HCT116 (cell line): ENCODE results near the gene SPACA5. TPM values are rescaled to one million over a fixed set of nuclear protein-coding genes. Genes with fewer than 3 reads are reported as not detected.

Source experiments
- ATAC-seq: fragments of 200-7000 bp; cut with Tn5 transposase; 2 replicates; pipeline ENCODE4 v1.9.1; 2020; ENCODE audit warnings: mild to moderate bottlenecking, moderate library complexity
- BruUV-seq: library from RNA; stranded (reverse); fragments of 400-500 nt; replicated peaks from 2 replicates; lab custom pipeline; 2021; lab: Mats Ljungman, UMichigan
- CTCF ChIA-PET: fragments of 300-600 bp; sonication (Branson Sonifier 250); formaldehyde crosslinking; loops from one replicate; lab custom pipeline; 2021; ENCODE audit warnings: antibody characterized with exemption; lab: Charles Lee
- POLR2A ChIA-PET: fragments of 300-600, 350-600 bp; sonication (Branson Sonifier 250); formaldehyde crosslinking; loops from one replicate; lab custom pipeline; 2021; ENCODE audit warnings: antibody characterized with exemption; lab: Charles Lee
- RAD21 ChIA-PET, 2 experiments: fragments of 300-600 bp; sonication (Branson Sonifier 250); formaldehyde crosslinking; loops; one replicate each; lab custom pipeline; 2023; ENCODE audit warnings: low total read pairs in 2 of 2; ENCODE audit not compliant: uncharacterized antibody in 2 of 2, unreplicated experiment in 2 of 2, low non-redundant PET in 1 of 2; lab: Charles Lee
- DNase-seq: peaks from one replicate; pipeline ENCODE4 v3.0.0-alpha.2; 2010; ENCODE audit warnings: low read depth, low spot score
- H2AFZ ChIP-seq: fragments of 200-600 bp; shearing (Covaris generic), sonication (generic); 2 replicates; pipeline ENCODE4 v1.6.1; 2017; ENCODE audit warnings: low read depth, mixed run types, mixed read lengths, antibody characterized with exemption, low read length; ENCODE audit not compliant: poor library complexity, severe bottlenecking
- H3K27ac ChIP-seq: 2 replicates; pipeline ENCODE4 v1.5.1; 2012; ENCODE audit warnings: low read depth, low read length
- H3K27me3 ChIP-seq: fragments of 200-600 bp; sonication (generic); 2 replicates; pipeline ENCODE4 v1.6.1; 2016; ENCODE audit warnings: mixed run types, low read length, mixed read lengths; ENCODE audit not compliant: insufficient read depth
- H3K36me3 ChIP-seq, 2 experiments: fragments of 200-500 bp in 1 of 2; fragments of 200-600 bp in 1 of 2; sonication (Bioruptor generic) in 1 of 2; sonication (generic) in 1 of 2; 2 replicates each; pipeline versions ENCODE4 v1.5.1 to v1.6.1; 2014 to 2016; ENCODE audit warnings: low read length in 2 of 2, inconsistent platforms in 1 of 2, mixed read lengths in 1 of 2, mixed run types in 1 of 2; ENCODE audit not compliant: insufficient read depth in 2 of 2, control insufficient read depth in 1 of 2
- H3K4me1 ChIP-seq, 2 experiments: fragments of 200-600 bp in 1 of 2; sonication (generic) in 1 of 2; 2 replicates each; pipeline versions ENCODE4 v1.5.1 to v1.6.1; 2012 to 2017; ENCODE audit warnings: low read length in 2 of 2, inconsistent platforms in 1 of 2, mild to moderate bottlenecking in 1 of 2, mixed read lengths in 1 of 2, mixed run types in 1 of 2, moderate library complexity in 1 of 2; ENCODE audit not compliant: insufficient read depth in 2 of 2, control insufficient read depth in 1 of 2
- H3K4me2 ChIP-seq: fragments of 200-600 bp; sonication (generic); 2 replicates; pipeline ENCODE4 v1.6.1; 2017; ENCODE audit warnings: mixed run types, low read length, mixed read lengths
- H3K4me3 ChIP-seq, 2 experiments: fragments of 200-600 bp in 1 of 2; sonication (generic) in 1 of 2; replicated peaks in 1 of 2; 2 replicates each; pipeline ENCODE4 v1.5.1; 2011 to 2016; ENCODE audit warnings: low read length in 2 of 2, control low read depth in 1 of 2, low read depth in 1 of 2, mild to moderate bottlenecking in 1 of 2, mixed read lengths in 1 of 2, mixed run types in 1 of 2
- H3K79me2 ChIP-seq: fragments of 200-600 bp; sonication (generic); 2 replicates; pipeline ENCODE4 v1.6.1; 2017; ENCODE audit warnings: mild to moderate bottlenecking, mixed run types, low read length, moderate library complexity, mixed read lengths; ENCODE audit not compliant: insufficient read depth
- H3K9ac ChIP-seq: fragments of 200-600 bp; sonication (generic); 2 replicates; pipeline ENCODE4 v1.6.1; 2016; ENCODE audit warnings: low read length, mixed read lengths
- H3K9me2 ChIP-seq: fragments of 200-600 bp; sonication (generic), shearing (Covaris generic); 2 replicates; pipeline ENCODE4 v1.6.1; 2017; ENCODE audit warnings: mixed run types, mild to moderate bottlenecking, moderate library complexity; ENCODE audit not compliant: insufficient read depth
- H3K9me3 ChIP-seq, 2 experiments: fragments of 200-500 bp in 1 of 2; fragments of 200-600 bp in 1 of 2; sonication (Bioruptor generic) in 1 of 2; sonication (generic) in 1 of 2; 2 replicates each; pipeline ENCODE4 v1.6.1; 2014 to 2017; ENCODE audit warnings: low read length in 2 of 2, mixed read lengths in 2 of 2, inconsistent platforms in 1 of 2, low read depth in 1 of 2, mild to moderate bottlenecking in 1 of 2, mixed run types in 1 of 2, moderate library complexity in 1 of 2; ENCODE audit not compliant: control insufficient read depth in 1 of 2, insufficient read depth in 1 of 2
- H4K20me1 ChIP-seq: fragments of 200-600 bp; sonication (generic), shearing (Covaris generic); 2 replicates; pipeline ENCODE4 v1.6.1; 2017; ENCODE audit warnings: mixed run types, mild to moderate bottlenecking, moderate library complexity; ENCODE audit not compliant: insufficient read depth
- CBX3 ChIP-seq: IDR thresholded peaks from 2 replicates; pipeline ENCODE4 v1.6.1; 2012; ENCODE audit warnings: low read depth
- CEBPB ChIP-seq: IDR thresholded peaks from 2 replicates; pipeline ENCODE4 v1.6.1; 2012; ENCODE audit warnings: low read depth
- EGR1 ChIP-seq: IDR thresholded peaks from 2 replicates; pipeline ENCODE4 v1.6.1; 2012; ENCODE audit warnings: low read depth
- EZH2 ChIP-seq: fragments of 200-600 bp; sonication (generic); IDR thresholded peaks from 2 replicates; pipeline ENCODE4 v1.6.1; 2017; ENCODE audit warnings: antibody characterized with exemption, mixed run types
- EZH2phosphoT487 ChIP-seq: fragments of 200-600 bp; IDR thresholded peaks from 2 replicates; pipeline ENCODE4 v1.6.1; 2018; ENCODE audit warnings: antibody characterized with exemption, borderline replicate concordance
- MAX ChIP-seq: IDR thresholded peaks from 2 replicates; pipeline ENCODE4 v1.6.1; 2012
- POLR2AphosphoS5 ChIP-seq: IDR thresholded peaks from 2 replicates; pipeline ENCODE4 v1.6.1; 2011; ENCODE audit warnings: mild to moderate bottlenecking, low read depth, low read length, moderate library complexity
- REST ChIP-seq: IDR thresholded peaks from 2 replicates; pipeline ENCODE4 v1.6.1; 2012; ENCODE audit warnings: low read depth
- TCF7L2 ChIP-seq: IDR thresholded peaks from 2 replicates; pipeline ENCODE4 v1.7.0; 2011; ENCODE audit warnings: borderline replicate concordance, inconsistent platforms; ENCODE audit not compliant: insufficient read depth, insufficient read length; ENCODE audit errors: extremely low read depth
- ZBTB33 ChIP-seq: IDR thresholded peaks from 2 replicates; pipeline ENCODE4 v1.6.1; 2011; ENCODE audit warnings: mild to moderate bottlenecking, low read length, moderate library complexity; ENCODE audit not compliant: insufficient replicate concordance; ENCODE audit errors: extremely low read depth
- ZFX ChIP-seq: fragments of 450-650 bp; IDR thresholded peaks from 2 replicates; pipeline ENCODE4 v1.6.1; 2017
- intact Hi-C: fragments of 100-400 bp; cut with micrococcal nuclease; formaldehyde crosslinking; loops from 2 replicates; pipeline ENCODE4 v1.10.0; 2022
- total RNA-seq: library from RNA; stranded (reverse); gene quantifications from one replicate; pipeline ENCODE4 v1.2.1, GENCODE V29; 2021; ENCODE audit not compliant: unreplicated experiment

SPACA5 gene
- total RNA-seq, 1 experiment from 2014 or later = not detected

- 0 out of 4 replicates have a peak, but pooled peaks cover 0 to 2% of the 10 kb centered on the region in 2 experiments for H3K36me3 ChIP-seq
- CTCF ChIA-PET = no interaction called here
- no peak overlapping the region for H3K4me2 ChIP-seq
- TF ChIP-seq MAX (no peak), ZFX (no peak), CEBPB (no peak), CBX3 (no peak), EZH2 (no peak), POLR2AphosphoS5 (no peak), ZBTB33 (no peak), EGR1 (no peak), TCF7L2 (no peak), EZH2phosphoT487 (no peak), REST (no peak)
- H4K20me1 ChIP-seq = no peaks in the 10 kb centered on the region
- BruUV-seq = no TSS peak
- ATAC-seq (no peak), DNase-seq (no peak)
- H3K4me1 ChIP-seq = no peaks in the 10 kb centered on the region; a peak in 1 of 4 replicates
- no peak overlapping the region for H3K27ac ChIP-seq
- H3K9me2 ChIP-seq = no peaks in the 10 kb centered on the region
- H3K9me3 ChIP-seq = no peaks in the 10 kb centered on the region
- H3K4me3 ChIP-seq = no peak overlapping the region
- RAD21 ChIA-PET = no interaction called here
- no peak overlapping the region for H2AFZ ChIP-seq
- H3K9ac ChIP-seq = no peak overlapping the region
- POLR2A ChIA-PET = no interaction called here
- H3K27me3 ChIP-seq = no peaks in the 10 kb centered on the region
- intact Hi-C loops = no loop called here
- no peaks in the 10 kb centered on the region for H3K79me2 ChIP-seq
These were observed 15.3 kb upstream of the SPACA5 start for GRCh38 chrX:47991263-47992094.
